Activated CD4-positive, alpha-beta T cell treated with anti-CD3 and anti-CD28 coated beads, Interleukin-2, amount 50 U/mL, for 4 hours (primary cell): ENCODE measurements around the gene ROBO2.

ENCODE experiments used
- DNase-seq, 2 experiments: peaks; one replicate each; pipeline ENCODE4 v3.0.0-alpha.2; 2020

ROBO2 gene, protein sequence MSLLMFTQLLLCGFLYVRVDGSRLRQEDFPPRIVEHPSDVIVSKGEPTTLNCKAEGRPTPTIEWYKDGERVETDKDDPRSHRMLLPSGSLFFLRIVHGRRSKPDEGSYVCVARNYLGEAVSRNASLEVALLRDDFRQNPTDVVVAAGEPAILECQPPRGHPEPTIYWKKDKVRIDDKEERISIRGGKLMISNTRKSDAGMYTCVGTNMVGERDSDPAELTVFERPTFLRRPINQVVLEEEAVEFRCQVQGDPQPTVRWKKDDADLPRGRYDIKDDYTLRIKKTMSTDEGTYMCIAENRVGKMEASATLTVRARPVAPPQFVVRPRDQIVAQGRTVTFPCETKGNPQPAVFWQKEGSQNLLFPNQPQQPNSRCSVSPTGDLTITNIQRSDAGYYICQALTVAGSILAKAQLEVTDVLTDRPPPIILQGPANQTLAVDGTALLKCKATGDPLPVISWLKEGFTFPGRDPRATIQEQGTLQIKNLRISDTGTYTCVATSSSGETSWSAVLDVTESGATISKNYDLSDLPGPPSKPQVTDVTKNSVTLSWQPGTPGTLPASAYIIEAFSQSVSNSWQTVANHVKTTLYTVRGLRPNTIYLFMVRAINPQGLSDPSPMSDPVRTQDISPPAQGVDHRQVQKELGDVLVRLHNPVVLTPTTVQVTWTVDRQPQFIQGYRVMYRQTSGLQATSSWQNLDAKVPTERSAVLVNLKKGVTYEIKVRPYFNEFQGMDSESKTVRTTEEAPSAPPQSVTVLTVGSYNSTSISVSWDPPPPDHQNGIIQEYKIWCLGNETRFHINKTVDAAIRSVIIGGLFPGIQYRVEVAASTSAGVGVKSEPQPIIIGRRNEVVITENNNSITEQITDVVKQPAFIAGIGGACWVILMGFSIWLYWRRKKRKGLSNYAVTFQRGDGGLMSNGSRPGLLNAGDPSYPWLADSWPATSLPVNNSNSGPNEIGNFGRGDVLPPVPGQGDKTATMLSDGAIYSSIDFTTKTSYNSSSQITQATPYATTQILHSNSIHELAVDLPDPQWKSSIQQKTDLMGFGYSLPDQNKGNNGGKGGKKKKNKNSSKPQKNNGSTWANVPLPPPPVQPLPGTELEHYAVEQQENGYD (N-terminal part only)

DNA sequence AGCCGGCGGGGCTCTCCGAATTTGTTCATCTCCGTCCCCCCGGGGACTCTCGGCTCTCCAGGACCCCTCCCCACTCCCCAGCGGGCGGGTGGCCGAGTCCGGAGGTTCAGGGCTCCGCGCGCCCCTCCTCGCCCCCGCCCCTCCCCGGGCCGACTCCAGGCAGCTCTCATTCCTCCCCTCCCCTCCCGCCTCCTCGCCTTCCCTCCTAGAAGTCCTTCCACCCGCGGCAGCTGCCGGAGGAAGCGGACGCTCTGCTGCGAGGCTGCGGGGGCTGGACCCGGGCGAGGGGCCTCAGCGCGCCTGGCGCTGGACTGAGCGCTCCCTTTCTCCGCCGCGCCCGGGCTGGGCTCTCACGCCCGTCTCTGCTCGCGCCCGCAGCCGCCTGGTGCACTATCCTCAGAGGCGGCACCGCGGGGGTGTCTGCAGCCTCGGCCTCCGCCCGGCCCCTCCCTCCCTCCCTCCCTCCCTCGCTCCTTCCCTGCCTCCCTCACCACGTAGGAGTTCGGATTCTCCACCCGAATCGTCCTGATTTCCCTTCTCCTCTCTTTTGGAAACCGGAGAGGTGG lies at the start of gene ROBO2:
Gene ROBO2, plus strand, starts transcription at position 494 of the 566 bp plus-strand sequence. CDS start 687 bp downstream, outside the sequence.
- DNase-seq = no peak

DNA sequence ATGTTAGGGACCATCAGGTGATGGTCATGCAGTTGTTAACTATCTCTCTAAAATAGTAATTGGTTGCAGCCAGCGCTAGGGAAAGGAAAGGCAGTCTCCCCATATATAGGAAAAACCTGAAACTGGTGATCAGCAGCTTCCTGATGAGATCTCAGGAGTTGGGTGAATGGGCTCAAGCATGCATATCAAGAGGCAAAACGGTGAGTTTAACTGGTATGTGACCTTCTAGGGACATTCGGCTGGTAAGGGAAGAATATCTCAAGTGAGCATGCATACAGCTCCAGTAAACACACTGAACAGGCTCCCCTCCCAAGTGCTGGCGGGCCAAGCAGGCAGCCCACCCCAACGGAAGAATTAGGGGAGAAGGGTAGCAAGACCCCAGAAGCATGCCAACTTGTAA lies 49.3 kb upstream of the ROBO2 start:
- no peak for DNase-seq

DNA sequence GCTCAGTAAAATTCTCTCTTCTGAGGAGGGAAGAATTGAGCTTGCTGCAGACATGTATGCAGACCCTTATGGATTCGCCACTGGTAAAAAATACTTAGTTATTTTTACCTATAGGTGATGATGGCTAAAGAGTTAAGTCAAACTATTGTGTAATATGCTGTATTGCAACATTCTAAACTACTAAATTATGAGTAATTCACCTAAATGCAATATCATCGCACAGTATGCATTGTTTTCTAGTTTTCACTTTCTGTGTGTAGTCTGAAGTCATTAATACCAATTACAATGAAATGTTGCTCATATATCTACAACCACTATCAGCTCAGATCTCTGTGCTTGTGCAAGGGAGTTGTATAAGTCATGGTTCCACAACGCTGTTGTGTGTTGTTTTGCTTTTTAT lies 48.7 kb upstream of the ROBO2 start:
- DNase-seq = no peak

DNA sequence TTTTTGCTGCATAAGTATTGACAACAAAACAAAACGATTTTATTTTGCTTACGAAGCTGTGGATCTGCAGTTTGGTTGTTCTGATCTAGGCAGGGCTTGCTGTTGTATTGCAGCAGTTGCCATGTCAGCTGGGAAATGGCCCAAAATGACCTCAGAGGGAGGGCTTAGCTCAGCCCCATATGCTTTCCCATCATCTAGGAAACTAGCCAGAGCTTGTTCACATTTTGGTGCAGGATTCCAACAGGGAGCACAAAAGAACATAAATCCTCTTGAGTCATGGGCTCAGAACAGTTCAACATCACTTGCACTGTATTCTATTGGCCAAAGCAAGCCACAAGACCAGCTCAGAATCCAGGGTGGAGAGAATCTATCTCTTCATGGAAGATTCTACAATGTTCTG lies 42.2 kb upstream of the ROBO2 start:
- DNase-seq = no peak

DNA sequence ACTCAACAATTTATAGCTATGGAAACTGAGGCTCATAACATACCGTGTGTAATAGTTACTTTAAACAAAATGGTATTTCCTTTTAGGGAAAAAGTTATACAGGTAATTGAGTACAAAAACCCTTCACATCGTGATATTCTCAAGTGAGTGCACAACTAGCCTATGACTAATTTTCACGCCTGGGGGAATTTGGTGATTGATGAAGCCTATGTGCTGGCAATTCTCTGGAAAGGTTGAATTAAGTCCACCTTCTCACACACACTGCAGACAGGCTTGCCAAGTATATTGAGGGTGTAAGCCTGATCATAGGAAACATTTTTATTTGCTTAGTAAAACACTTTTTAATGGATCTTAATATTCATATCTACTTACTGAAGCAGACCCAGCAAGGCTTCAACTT lies 41.3 kb upstream of the ROBO2 start:
- no peak for DNase-seq

DNA sequence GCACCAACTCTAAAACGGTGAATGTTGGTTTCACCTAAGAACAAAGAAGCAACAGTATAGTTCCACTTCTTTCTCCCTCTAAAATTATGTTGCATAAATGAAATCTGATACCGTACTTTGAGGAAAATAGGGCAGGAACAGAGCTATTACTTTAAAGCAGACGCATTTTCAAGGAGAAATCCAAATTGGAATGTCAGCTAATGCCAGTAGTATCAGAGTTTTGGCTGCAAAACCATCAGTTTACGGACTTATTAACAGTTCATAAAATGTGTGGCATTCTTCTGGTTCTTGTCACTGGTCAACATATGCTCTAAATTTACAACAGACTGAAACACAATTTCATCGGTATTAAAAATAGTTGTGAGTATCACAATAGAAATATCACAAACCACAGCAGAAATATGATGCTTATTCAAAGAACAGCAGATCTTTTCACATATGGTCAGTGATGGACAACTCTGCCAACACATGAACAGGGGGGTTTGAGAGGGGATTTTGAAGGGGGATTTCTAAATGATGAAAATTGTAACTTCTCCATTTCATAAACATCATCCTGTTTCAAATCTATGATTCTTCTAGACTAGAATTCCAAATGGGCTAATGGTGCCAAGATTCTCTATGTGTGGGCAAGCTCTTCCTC lies 38.7 kb upstream of the ROBO2 start:
- DNase-seq = no peak

DNA sequence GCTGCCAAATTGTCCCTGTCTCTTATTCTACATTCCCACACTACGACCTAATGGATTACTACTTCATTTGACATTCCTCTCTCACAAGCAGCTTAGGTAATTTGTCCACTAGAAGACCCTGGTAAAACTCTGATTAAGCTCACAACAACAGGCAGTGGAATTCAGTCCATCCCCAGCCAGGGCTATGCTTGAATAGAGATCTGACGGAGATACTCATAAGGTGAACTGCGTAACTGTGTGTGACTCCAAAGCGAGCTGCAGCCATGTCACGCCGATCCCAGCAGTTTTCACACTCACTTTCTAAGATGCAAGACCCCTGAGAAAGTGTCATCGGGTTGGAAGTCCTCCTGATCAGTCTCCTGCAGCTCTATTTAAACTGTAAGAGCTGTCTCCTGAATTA lies 25.7 kb upstream of the ROBO2 start:
- no peak for DNase-seq

DNA sequence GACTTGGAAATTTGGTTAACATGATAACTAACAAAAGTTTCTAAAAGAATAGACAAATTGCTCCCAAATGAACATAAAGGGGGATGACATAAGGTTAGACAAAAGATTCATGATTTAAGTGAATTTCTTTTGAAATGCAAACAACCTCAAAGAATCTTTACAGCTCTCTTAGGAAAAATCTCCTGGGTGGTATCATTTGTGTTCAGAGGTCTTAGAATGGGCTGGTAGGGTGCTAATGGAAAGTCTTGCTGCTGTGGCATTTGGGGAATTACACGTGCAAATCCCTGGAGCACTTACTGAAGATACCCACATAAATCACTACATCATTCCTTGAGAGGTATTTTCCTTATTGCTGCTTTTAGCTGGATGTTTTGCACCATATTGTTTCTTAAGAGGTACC lies 14.4 kb upstream of the ROBO2 start:
- no peak for DNase-seq

DNA sequence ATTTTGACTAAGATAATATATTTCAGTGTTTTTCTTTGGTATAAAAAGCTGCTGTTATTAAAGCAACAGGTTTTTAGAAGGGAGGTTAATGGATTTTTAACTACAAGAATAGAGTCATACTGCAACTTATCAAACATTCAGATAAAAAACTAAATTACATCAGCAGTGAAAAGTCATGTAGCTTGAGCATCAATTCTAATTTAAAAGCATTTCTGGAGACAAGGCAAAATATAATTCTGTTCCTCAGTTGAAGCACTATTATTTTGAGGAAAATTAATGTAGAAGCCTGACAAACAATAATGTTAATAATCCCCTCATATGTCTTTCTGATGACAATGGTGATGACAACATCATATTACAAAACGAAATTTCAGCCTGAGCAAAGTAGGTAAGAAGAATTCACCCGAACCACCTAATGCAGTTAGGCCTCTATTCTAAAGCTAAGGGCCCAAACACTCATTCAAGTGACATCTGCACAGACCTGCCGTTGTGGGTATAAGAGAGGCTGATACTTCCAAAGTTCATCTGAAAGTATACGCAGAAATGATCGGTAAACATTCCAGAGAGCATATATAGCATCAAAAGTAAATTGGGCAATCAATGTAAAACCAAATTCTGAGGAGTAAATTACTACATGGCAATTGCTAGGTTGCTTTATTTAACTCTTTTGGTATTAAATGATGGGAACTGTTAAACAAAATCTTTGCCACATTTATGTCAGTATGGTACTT lies 12.8 kb upstream of the ROBO2 start:
- no peak for DNase-seq

DNA sequence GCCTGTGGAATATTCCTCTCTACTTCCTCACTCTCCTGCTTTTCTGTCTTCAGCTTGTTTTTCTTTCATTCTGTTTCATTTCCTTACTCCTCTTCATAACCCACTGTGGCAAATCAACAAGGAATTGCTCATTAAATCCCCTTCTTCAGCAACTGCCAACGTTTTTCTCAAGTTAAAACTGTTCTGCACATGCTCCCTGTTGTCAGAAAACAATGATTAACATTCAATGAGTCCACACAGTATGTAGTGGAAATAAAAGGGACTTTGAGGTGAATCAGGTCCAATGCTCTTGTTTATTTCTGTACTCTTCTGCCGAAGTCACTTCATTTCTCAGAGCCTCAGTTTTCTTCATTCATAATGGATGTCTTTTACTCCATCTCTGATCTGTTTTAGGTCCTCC lies 11.9 kb upstream of the ROBO2 start:
- DNase-seq = no peak

DNA sequence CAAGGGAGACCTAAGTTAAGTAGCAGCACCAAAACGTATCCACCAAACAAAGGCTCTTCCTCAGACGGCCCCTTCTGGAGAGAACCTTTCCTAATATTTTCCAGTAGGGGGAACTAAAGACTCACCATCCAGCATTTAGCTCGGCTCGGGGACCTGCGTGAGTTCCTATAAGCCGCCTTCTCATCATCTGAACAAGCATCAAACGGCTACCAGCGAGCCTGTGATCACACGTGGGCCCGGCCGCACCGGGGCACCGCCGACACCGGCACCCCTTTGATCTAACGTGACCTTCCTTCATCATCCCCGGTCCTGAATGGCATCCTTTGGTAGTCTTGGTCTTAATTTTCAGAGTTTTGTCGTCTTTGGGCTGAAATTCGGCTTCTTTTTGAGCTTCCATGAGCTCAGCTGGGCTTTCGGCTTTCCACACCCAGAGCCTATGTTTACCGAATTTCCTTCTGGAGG lies 1.4 kb upstream of the ROBO2 start:
- DNase-seq = no peak

DNA sequence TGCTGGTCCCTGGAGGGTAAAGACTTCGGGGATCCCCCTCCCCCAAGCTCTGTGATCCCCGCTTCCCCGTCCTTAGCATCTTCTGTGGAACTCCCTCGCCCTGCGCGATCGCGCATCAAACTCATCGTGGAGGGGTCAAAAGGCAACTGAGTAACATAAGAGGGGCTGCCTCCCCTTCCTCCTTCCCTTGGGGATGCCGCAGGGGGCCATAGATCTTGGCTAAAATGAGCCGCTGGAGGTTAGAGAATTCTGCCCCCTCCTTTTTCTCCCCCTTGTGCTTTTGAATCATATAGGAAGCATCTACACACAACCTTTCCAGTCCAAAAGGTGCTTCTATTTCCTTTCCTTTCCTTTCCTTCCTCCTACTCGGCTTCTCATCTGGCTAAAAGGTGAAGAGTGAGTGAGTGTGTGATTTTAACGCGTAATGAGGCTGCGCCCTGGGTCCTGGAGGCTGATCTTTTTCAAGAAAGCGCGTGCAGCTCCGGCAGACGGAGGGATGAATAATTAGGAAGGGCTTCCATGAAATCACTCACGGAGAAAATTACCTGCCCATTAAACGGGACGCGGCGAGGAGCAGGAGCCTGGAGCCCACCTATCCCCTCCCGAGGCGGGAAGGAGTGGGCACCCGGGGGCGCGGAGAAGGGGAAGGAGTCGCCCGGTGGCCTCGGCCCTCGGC lies 831 bp upstream of the ROBO2 start:
- DNase-seq = no peak

DNA sequence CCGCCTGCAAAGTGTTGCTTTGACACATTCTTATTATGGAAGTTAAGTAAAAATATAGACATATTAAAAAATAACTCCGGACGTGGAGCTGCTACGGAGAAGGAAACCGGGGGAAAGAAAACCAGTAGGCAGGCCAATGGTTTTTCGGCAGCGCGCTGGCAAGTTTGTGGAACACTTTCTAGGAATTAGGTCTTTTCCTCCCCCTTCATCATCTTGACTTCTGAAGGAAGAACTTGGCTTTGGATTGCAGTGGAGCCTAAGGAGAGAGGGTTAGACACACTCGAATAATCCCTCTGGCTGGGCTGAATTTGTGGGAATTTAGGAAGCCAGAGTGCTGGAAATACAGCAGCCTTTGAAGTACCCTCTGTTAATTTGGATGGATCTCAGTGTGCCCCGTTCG lies 317 bp downstream of the ROBO2 start:
- no peak for DNase-seq

DNA sequence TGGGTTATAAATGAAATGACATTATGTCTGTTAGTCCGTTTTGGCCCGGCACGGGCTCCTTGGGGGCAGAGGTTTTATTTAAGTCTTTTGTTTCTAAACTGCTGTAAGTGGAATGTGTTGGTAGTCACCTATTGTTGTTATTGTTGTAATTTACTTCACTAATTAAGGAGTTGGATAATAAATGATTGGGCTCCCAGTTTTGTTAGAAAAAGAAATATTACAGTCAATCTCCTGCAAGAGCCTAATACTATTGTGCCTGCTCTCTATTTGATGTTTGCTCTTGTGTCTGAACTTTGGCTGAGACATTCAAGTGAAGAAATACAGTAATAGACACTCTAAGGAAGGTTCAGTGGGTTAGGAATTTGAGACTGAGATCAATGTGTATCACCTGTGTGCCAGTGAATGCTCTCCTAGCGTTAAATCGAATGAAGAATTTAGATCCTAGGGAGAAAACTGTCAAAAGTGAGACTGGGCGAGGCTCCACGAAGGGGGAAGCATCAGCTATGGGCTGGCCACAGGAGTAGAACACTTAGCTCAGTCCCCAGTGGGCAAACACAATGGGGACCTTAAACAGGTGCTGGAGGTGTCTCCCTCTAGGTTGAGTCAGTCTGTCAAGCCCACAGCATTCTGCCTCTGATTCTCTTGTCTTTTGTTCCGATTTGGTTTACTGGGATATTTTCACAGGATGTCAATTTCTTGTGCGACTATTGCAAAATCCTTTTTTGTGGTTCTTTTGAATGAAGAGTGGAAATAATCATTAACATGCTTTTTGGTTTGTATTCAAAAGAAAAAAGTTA lies 1.2 kb downstream of the ROBO2 start:
- no peak for DNase-seq

DNA sequence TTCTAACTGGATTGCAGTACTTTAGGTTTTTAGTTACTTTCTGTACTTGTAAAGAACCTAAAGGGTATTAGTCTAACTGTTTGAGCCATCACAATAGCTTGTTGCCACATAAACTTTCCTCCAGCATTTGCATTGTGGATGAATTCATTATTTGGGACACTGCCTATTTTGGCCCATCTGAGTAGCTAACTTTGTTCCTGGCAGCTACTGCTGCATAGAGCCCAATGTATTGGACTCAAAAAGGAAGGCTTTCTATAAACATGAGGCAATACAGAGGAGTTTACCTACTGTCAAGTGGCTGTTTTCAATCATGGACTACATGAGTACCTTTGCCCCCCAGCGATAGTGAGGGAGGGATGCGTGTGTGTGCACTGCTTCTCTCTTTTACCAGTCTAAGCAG lies 1.9 kb downstream of the ROBO2 start:
- DNase-seq = no peak

DNA sequence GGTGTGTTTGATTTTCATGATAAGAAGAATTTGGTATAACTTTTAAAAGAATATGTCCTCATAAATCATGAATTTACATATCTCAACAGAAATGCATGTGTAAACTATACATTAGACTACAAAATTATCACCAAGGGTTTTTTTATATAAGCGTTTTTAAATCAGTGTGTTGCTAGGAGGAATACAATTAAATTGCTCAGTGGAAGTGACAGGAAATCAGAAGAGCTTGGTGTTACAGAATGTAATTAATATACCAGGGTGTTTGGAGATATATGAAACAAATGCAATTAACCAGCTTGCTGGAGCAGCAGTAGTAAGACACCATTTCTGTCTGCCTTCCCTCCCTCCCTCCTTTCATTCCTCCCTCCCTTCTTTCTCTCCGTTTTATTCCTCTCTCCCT lies 2.4 kb downstream of the ROBO2 start:
- no peak for DNase-seq

DNA sequence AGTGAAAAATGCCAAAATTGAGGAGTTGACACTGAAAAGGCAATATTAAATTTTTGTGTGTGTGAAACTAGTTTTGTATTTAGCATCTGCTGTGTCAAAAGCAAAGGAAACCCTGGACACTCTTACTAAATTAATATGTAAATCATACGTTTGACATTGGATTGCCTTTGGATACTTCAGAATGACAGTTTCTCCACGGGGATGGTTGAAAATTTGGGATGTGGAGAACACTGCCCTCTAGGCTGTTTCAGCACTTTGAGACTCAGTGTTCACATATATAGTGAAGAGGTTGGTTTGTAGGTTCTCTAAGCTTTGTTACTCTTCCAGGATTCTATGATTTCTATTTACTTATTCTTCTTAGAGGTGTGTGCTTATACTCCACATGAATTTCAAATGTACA lies 3.0 kb downstream of the ROBO2 start:
- DNase-seq = no peak

DNA sequence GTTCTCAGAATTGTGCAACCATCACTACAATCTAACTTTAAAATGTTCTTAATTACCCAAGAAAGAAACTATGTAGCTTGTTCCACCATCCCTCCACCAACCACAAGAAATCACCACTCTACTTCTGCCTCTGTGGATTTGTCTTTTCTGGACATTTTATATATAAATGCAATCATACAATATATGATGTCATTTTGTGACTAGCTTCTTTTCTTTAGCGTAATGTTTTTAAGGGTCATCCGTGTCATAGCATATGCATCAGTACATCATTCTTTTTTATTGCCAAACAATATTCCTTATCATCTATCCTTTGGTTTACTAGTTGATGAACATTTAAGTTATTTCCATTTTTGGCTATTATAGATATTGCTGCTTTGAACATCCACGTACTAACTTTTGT lies 5.8 kb downstream of the ROBO2 start:
- no peak for DNase-seq

DNA sequence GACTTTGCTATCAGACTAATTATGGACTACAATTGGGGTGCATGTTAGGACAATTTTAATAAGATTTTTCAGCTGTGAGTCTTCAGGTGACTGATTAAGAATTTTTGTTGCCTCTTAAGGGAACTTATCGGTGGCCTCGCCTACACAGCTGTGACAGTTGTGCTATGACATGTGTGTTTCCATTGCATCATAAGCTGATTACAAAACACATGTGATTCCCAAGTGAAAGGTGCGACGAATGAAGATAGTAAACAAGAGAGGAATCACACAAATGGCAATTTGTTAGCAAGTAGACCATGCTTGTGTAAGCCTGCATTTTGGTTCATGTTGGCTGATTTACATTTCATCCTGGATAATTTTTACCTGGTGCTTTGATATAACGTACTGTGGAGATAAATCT lies 8.3 kb downstream of the ROBO2 start:
- no peak for DNase-seq

DNA sequence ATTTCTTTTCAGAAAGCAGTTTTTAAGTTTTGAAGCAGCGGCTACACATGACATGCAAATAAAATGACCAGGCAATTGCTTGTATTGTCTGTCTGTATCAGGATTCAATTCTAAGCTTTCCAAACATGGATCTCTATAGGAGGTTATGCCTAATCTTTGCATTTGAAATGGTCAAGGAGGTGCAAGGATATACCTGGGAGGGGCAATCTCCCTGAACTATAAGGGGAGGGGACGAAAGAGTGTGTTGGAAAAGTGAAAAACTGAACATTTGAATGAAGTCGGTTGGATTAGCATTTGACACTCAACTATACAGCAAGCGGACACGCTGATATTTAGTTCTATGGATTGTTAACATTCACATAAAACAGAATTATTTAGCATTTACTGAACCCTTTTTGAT lies 11.7 kb downstream of the ROBO2 start:
- no peak for DNase-seq
